Measurements from ENCODE around the gene PDIA5. TPM values are rescaled to one million over a fixed set of nuclear protein-coding genes. Genes with fewer than 3 reads are reported as not detected.
"Not testable (repeated sequence)": the region's sequence is repeated elsewhere in the genome, so short reads cannot be mapped to it uniquely, and the experiment has no call there.

The PDIA5 gene
- total RNA-seq, 1 experiment from 2014 or later = 33.4 TPM

DNA sequence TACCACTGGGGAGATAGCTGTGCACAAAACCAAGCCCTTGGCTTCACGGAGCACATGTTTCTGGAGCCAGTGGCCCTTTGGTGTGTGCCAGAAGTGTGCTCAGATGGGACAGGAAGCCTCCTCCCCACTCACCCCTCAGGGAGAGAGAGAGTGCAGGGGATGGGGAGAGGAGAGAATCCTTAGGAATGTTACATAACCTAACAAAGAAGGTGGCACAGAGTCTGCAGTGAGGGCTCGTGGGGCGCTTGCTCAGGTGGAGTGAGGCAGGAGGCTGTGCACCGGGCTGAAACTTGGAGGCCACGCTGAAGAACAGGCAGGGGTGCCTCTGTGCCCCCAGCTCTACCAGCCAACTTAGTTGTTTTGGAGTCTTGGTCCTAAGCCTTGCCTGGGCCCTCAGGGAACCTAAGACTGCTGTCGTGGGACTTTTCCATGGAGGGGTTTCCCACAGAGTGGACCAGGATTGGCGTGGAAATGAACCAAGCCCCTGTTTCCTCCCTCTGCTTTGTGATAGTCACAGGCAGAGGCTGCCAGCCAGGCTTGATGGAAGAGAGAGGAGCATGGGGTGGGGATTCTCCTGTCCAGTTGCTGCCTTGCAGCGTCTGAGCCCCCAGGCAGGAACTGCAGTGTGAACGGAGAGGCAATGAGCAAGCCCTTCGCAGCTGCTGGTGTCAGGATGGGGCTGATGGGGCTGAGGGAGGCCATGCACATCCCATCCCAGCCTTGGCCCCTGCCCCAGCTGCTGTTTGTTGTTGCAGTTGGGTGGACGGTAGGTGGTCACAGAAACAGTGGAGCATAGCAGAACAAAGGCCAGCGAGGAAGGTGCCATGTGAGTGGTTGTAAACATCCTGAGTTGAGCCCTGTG lies 32.7 kb downstream of the PDIA5 start:
- DNase-seq (ENCODE audit: low read depth, low spot score) = no peak
- in situ Hi-C loops (cut with HindIII; ENCODE audit: low pct_unique_long_range_greater_than_20kb, low sequenced_read_pairs) = no loop called here

DNA sequence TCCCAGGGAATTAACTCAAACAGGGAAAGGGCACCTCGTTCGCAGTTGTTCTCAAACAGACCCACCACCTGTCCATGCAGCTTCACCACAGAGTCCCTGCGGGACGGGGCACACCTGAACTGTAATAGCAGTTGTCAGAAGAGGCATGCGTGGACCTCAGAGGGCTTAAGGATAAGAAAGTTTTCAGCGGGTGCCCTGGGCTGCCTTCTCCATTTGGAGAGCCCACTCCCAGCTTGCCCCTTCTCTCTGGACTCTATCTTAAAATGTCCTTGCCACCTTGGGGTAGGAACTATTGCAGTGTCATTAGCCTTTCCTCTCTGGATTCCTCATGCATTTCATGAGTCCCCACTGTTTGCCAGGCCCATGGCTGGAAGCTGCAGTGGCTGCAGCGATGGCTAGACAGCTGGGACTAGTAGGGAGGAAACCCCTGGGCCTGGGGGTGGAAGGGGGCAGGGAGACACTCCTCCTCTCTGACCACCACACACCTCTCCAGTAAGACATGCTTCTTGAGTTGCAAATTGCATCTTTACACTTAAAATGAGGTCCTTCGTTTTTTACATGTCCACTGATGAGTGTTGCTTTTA lies 33.5 kb downstream of the PDIA5 start:
- in situ Hi-C loops (cut with HindIII; ENCODE audit: low pct_unique_long_range_greater_than_20kb, low sequenced_read_pairs) = no loop called here

DNA sequence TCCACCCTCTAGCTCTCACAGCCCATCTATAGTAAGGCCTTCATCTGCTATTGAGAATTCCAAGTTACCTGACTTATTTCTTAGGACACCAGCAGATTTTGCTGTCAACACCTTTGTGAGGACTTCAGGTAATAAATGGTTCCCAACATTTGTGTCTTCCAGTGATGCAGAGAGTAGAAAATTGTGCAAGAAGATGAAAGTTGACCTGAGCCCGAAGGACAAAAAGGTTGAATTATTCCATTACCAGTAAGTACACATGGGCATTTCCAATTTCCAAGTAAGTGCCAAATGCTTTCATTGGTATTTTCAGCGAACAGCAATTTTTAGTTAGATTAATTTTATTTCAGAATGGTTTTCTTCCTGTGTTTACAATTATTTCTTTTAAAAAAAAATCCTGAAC lies 35.4 kb downstream of the PDIA5 start:
- no peak for DNase-seq (ENCODE audit: low read depth, low spot score)
- in situ Hi-C loops (cut with HindIII; ENCODE audit: low pct_unique_long_range_greater_than_20kb, low sequenced_read_pairs) = no loop called here

More for the DNA sequence above, 33.5 kb downstream of the PDIA5 start:
- no peak for DNase-seq (ENCODE audit: low read depth, low spot score)

DNA sequence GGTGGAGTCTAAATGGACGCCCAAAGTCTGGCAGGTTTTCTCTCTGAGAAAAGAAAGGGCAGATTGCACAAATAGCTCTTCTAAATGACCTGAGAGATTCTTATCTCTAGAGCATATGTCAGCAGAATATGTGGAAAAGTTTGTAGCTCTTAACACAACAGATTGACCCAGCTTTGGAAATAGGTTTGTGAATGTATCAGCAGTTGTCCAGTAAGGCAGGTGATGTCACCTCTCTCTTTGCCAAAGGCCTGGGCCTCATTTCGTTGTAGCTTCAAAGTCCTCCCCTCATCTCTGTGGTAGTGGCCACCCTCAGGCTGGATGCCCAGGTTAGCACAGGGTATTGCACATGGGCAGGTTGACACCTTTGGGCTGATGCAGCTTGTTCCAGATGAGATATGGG lies 36.0 kb downstream of the PDIA5 start:
- DNase-seq (ENCODE audit: low read depth, low spot score) = no peak
- in situ Hi-C loops (cut with HindIII; ENCODE audit: low pct_unique_long_range_greater_than_20kb, low sequenced_read_pairs) = no loop called here

GRCh38 chr3:123104550-123104949 lies 37.7 kb downstream of the PDIA5 start:
- in situ Hi-C loops (cut with HindIII; ENCODE audit: low pct_unique_long_range_greater_than_20kb, low sequenced_read_pairs) = no loop called here
- no peak for DNase-seq (ENCODE audit: low read depth, low spot score)

- DNase-seq (ENCODE audit: low read depth, low spot score) = no peak
- in situ Hi-C loops (cut with HindIII; ENCODE audit: low pct_unique_long_range_greater_than_20kb, low sequenced_read_pairs) = no loop called here
Measured at GRCh38 chr3:123105201-123106189, 38.7 kb downstream of the PDIA5 start.

DNA sequence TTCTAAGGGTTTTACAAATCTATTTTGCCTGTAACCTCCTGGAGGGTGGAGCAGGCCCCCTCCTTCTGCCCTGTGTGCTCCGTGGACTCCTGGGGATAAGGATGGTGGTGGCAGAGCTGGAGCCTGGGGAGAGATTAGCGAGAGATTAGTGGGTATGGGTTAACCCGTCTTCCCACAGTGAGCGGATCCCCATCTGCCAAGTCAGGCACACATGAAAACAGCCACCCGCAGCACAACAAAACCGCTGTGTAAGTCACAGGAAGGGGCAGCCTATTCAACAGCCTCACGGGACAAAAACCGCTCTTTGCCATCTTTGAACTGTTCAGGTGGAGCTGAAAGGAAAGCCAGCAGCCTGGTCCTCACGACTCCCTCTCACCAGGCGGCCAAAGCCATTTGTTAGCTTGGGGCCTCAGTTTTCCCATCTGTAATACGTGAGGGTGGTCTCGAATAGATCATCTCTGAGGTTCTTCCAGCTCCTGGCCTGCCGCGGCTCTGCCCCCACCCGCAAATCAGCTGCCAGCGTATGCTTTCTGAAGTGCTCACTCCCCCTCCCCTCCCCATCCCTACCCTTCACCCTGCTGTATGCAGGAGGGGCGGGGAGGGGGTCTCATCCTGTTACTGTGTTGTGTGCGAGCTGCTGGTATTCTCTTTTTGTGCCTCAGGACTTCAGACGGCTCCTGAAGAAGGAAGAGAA lies 43.6 kb downstream of the PDIA5 start:
- in situ Hi-C loops (cut with HindIII; ENCODE audit: low pct_unique_long_range_greater_than_20kb, low sequenced_read_pairs) = no loop called here
- DNase-seq (ENCODE audit: low read depth, low spot score) = no peak

- no peak for DNase-seq (ENCODE audit: low read depth, low spot score)
- in situ Hi-C loops (cut with HindIII; ENCODE audit: low pct_unique_long_range_greater_than_20kb, low sequenced_read_pairs) = no loop called here
Measured at GRCh38 chr3:123110976-123111615, 44.3 kb downstream of the PDIA5 start.

GRCh38 chr3:123111640-123112039 lies 44.8 kb downstream of the PDIA5 start:
- DNase-seq (ENCODE audit: low read depth, low spot score) = no peak
- in situ Hi-C loops (cut with HindIII; ENCODE audit: low pct_unique_long_range_greater_than_20kb, low sequenced_read_pairs) = no loop called here

GRCh38 chr3:123112232-123112631 lies 45.4 kb downstream of the PDIA5 start:
- in situ Hi-C loops (cut with HindIII; ENCODE audit: low pct_unique_long_range_greater_than_20kb, low sequenced_read_pairs) = no loop called here
- DNase-seq (ENCODE audit: low read depth, low spot score) = no peak

- in situ Hi-C loops (cut with HindIII; ENCODE audit: low pct_unique_long_range_greater_than_20kb, low sequenced_read_pairs); DNase-seq (ENCODE audit: low read depth, low spot score): not testable (repeated sequence)
Measured at GRCh38 chr3:123112656-123113055, 45.8 kb downstream of the PDIA5 start.

GRCh38 chr3:123113889-123114450 lies 47.1 kb downstream of the PDIA5 start:
- no peak for DNase-seq (ENCODE audit: low read depth, low spot score)

GRCh38 chr3:123116116-123116515 lies 49.3 kb downstream of the PDIA5 start:
- DNase-seq (ENCODE audit: low read depth, low spot score) = no peak
- in situ Hi-C loops (cut with HindIII; ENCODE audit: low pct_unique_long_range_greater_than_20kb, low sequenced_read_pairs) = no loop called here

More at GRCh38 chr3:123113889-123114450, 47.1 kb downstream of the PDIA5 start:
- in situ Hi-C loops (cut with HindIII; ENCODE audit: low pct_unique_long_range_greater_than_20kb, low sequenced_read_pairs) = no loop called here

DNA sequence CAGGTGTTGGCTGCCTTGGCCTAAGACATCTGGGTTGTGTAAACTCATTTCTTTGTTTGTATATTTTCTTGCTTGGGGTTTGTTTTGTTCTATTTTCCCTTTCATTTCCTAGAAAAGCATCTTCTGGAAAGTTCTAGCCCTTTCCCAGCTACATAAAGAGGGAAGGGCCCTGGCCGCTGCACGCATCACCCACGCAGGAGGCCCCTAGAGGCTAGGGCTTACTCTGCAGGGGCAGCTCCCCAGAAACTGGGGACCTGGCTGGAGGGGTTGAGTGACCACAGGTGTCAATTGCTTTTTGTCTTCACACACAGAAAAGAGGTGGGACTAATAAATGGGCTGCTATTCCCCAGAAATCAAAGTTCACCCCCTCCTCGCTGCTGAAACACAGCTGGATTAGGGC lies 52.6 kb downstream of the PDIA5 start:
- no peak for DNase-seq (ENCODE audit: low read depth, low spot score)
- in situ Hi-C loops (cut with HindIII; ENCODE audit: low pct_unique_long_range_greater_than_20kb, low sequenced_read_pairs) = no loop called here

GRCh38 chr3:123119802-123120201 lies 53.0 kb downstream of the PDIA5 start:
- in situ Hi-C loops (cut with HindIII; ENCODE audit: low pct_unique_long_range_greater_than_20kb, low sequenced_read_pairs) = no loop called here
- DNase-seq (ENCODE audit: low read depth, low spot score) = no peak

GRCh38 chr3:123120573-123120972 lies 53.7 kb downstream of the PDIA5 start:
- in situ Hi-C loops (cut with HindIII; ENCODE audit: low pct_unique_long_range_greater_than_20kb, low sequenced_read_pairs) = no loop called here
- DNase-seq (ENCODE audit: low read depth, low spot score) = no peak

- DNase-seq (ENCODE audit: low read depth, low spot score) = no peak
- in situ Hi-C loops (cut with HindIII; ENCODE audit: low pct_unique_long_range_greater_than_20kb, low sequenced_read_pairs) = no loop called here
Measured at GRCh38 chr3:123122057-123122456, 55.2 kb downstream of the PDIA5 start.

Measured in SK-MEL-5 (cell line).